HL-60 (cell line): ENCODE measurements around the gene NHEJ1.

Source experiments
- GABPA ChIP-seq: IDR thresholded peaks from 2 replicates; pipeline ENCODE4 v1.6.1; 2012; ENCODE audit warnings: low read depth
- POLR2AphosphoS5 ChIP-seq: IDR thresholded peaks from 2 replicates; pipeline ENCODE4 v1.6.1; 2012; ENCODE audit warnings: low read depth
- SPI1 ChIP-seq: IDR thresholded peaks from 2 replicates; pipeline ENCODE4 v1.6.1; 2012; ENCODE audit warnings: low read depth, mild to moderate bottlenecking, borderline replicate concordance
- TF ChIP-seq, protein P1 (sequence below): IDR thresholded peaks from one replicate; pipeline ENCODE4 v1.5.1; 2011; ENCODE audit warnings: low read length, control low read depth, inconsistent platforms; ENCODE audit not compliant: insufficient read depth
- TF ChIP-seq, protein P2 (sequence below): IDR thresholded peaks from 2 replicates; pipeline ENCODE4 v1.6.1; 2012; ENCODE audit warnings: low read depth; ENCODE audit not compliant: insufficient replicate concordance

DNA sequence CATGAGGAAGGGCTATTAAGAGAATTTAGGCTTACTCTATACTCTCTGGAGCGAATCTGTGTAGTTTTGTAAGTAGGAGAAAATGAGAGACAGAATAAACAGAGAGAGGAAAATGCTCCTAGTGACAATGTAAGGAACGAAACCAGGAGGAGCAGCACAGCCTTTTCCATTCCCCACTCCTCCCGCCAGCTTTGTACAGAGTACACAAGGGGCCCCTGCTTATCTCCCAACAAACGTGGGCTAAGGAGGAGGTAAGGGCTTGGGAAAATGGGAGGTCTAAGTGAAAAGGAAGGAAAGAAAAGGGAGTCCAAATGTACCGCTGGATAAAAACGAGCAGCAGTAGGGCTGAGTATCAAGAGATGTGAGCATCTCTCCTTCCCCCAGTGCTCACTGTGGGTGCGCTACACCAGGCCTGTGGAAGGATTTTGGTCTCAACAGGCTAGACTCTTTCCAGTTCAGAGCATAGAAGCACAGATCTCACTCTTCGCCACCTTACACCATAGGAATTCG lies 87.8 kb downstream of the NHEJ1 start:
- TF ChIP-seq, protein P1, sequence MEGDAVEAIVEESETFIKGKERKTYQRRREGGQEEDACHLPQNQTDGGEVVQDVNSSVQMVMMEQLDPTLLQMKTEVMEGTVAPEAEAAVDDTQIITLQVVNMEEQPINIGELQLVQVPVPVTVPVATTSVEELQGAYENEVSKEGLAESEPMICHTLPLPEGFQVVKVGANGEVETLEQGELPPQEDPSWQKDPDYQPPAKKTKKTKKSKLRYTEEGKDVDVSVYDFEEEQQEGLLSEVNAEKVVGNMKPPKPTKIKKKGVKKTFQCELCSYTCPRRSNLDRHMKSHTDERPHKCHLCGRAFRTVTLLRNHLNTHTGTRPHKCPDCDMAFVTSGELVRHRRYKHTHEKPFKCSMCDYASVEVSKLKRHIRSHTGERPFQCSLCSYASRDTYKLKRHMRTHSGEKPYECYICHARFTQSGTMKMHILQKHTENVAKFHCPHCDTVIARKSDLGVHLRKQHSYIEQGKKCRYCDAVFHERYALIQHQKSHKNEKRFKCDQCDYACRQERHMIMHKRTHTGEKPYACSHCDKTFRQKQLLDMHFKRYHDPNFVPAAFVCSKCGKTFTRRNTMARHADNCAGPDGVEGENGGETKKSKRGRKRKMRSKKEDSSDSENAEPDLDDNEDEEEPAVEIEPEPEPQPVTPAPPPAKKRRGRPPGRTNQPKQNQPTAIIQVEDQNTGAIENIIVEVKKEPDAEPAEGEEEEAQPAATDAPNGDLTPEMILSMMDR, result no peak
- no peak for TF ChIP-seq SPI1
- no peak for TF ChIP-seq GABPA
- TF ChIP-seq POLR2AphosphoS5, result no peak
- TF ChIP-seq, protein P2, sequence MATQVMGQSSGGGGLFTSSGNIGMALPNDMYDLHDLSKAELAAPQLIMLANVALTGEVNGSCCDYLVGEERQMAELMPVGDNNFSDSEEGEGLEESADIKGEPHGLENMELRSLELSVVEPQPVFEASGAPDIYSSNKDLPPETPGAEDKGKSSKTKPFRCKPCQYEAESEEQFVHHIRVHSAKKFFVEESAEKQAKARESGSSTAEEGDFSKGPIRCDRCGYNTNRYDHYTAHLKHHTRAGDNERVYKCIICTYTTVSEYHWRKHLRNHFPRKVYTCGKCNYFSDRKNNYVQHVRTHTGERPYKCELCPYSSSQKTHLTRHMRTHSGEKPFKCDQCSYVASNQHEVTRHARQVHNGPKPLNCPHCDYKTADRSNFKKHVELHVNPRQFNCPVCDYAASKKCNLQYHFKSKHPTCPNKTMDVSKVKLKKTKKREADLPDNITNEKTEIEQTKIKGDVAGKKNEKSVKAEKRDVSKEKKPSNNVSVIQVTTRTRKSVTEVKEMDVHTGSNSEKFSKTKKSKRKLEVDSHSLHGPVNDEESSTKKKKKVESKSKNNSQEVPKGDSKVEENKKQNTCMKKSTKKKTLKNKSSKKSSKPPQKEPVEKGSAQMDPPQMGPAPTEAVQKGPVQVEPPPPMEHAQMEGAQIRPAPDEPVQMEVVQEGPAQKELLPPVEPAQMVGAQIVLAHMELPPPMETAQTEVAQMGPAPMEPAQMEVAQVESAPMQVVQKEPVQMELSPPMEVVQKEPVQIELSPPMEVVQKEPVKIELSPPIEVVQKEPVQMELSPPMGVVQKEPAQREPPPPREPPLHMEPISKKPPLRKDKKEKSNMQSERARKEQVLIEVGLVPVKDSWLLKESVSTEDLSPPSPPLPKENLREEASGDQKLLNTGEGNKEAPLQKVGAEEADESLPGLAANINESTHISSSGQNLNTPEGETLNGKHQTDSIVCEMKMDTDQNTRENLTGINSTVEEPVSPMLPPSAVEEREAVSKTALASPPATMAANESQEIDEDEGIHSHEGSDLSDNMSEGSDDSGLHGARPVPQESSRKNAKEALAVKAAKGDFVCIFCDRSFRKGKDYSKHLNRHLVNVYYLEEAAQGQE, result no peak
